Measurements from ENCODE around the gene DGAT2L6.

The DGAT2L6 gene

GRCh38 chrX:70138622-70139021 lies 38.7 kb upstream of the DGAT2L6 start:
- H3K9me3 ChIP-seq (ENCODE audit: insufficient read depth, low read length), result no peaks in the 10 kb centered on the region

GRCh38 chrX:70139736-70140135 lies 37.5 kb upstream of the DGAT2L6 start:
- no peaks in the 10 kb centered on the region for H3K36me3 ChIP-seq (ENCODE audit: low read length)
- H2AFZ ChIP-seq (ENCODE audit: low read depth, low read length, severe bottlenecking), result no peak overlapping the region
- H3K27ac ChIP-seq (ENCODE audit: low read depth, low read length), result no peak overlapping the region
- no peak overlapping the region for H3K4me2 ChIP-seq (ENCODE audit: low read depth, low read length, poor library complexity, severe bottlenecking)
- TF ChIP-seq CTCF (IDR thresholded peaks at IDR 0.05; ENCODE audit: insufficient read depth, low read length, poor library complexity, severe bottlenecking), result no peak
- TF ChIP-seq EZH2phosphoT487 (conservative IDR thresholded peaks at IDR 0.05; ENCODE audit: low read length), result no peak
- H3F3A ChIP-seq (ENCODE audit: insufficient read depth), result no peaks in the 10 kb centered on the region
- no peak overlapping the region for H3K4me3 ChIP-seq (ENCODE audit: insufficient read depth, low read length, poor library complexity, severe bottlenecking)
- H3K9me2 ChIP-seq (replicated peaks; ENCODE audit: insufficient read depth, low read length), result no peaks in the 10 kb centered on the region
- no peak overlapping the region for H3K9ac ChIP-seq (ENCODE audit: low read length)
- H3K79me2 ChIP-seq (ENCODE audit: insufficient read depth, low read length), result peaks cover 9% of the 10 kb centered on the region; the same call in 1 of the 2 replicates
- H3K27me3 ChIP-seq (ENCODE audit: low read length), result no peaks in the 10 kb centered on the region
- no peaks in the 10 kb centered on the region for H4K20me1 ChIP-seq (ENCODE audit: low read depth, low read length)
- H3K9me3 ChIP-seq (ENCODE audit: insufficient read depth, low read length), result no peaks in the 10 kb centered on the region

More at GRCh38 chrX:70138622-70139021, 38.7 kb upstream of the DGAT2L6 start:
- TF ChIP-seq CTCF (IDR thresholded peaks at IDR 0.05; ENCODE audit: insufficient read depth, low read length, poor library complexity, severe bottlenecking) (no peak), EZH2phosphoT487 (conservative IDR thresholded peaks at IDR 0.05; ENCODE audit: low read length) (no peak)
- no peaks in the 10 kb centered on the region for H3K36me3 ChIP-seq (ENCODE audit: low read length)
- no peak overlapping the region for H3K27ac ChIP-seq (ENCODE audit: low read depth, low read length)
- no peak overlapping the region for H3K4me3 ChIP-seq (ENCODE audit: insufficient read depth, low read length, poor library complexity, severe bottlenecking)
- no peak overlapping the region for H3K4me2 ChIP-seq (ENCODE audit: low read depth, low read length, poor library complexity, severe bottlenecking)
- no peaks in the 10 kb centered on the region for H3K27me3 ChIP-seq (ENCODE audit: low read length)
- no peaks in the 10 kb centered on the region for H3F3A ChIP-seq (ENCODE audit: insufficient read depth)
- H4K20me1 ChIP-seq (ENCODE audit: low read depth, low read length), result no peaks in the 10 kb centered on the region
- H2AFZ ChIP-seq (ENCODE audit: low read depth, low read length, severe bottlenecking), result no peak overlapping the region
- H3K9ac ChIP-seq (ENCODE audit: low read length), result no peak overlapping the region
- no peaks in the 10 kb centered on the region for H3K9me2 ChIP-seq (replicated peaks; ENCODE audit: insufficient read depth, low read length)
- peaks cover 18% of the 10 kb centered on the region for H3K79me2 ChIP-seq (ENCODE audit: insufficient read depth, low read length)

- Histone ChIP-seq H3K9me3 (ENCODE audit: insufficient read depth, low read length) (no peaks in the 10 kb centered on the region), H4K20me1 (ENCODE audit: low read depth, low read length) (no peaks in the 10 kb centered on the region), H2AFZ (ENCODE audit: low read depth, low read length, severe bottlenecking) (no peak overlapping the region), H3K36me3 (ENCODE audit: low read length) (no peaks in the 10 kb centered on the region), H3K27me3 (ENCODE audit: low read length) (no peaks in the 10 kb centered on the region), H3K9me2 (replicated peaks; ENCODE audit: insufficient read depth, low read length) (no peaks in the 10 kb centered on the region), H3K4me2 (ENCODE audit: low read depth, low read length, poor library complexity, severe bottlenecking) (no peak overlapping the region), H3K27ac (ENCODE audit: low read depth, low read length) (no peak overlapping the region), H3K79me2 (ENCODE audit: insufficient read depth, low read length) (no peaks in the 10 kb centered on the region), H3K4me3 (ENCODE audit: insufficient read depth, low read length, poor library complexity, severe bottlenecking) (no peak overlapping the region), H3F3A (ENCODE audit: insufficient read depth) (no peaks in the 10 kb centered on the region), H3K9ac (ENCODE audit: low read length) (no peak overlapping the region)
- no peak for TF ChIP-seq CTCF (IDR thresholded peaks at IDR 0.05; ENCODE audit: insufficient read depth, low read length, poor library complexity, severe bottlenecking)
- no peak for TF ChIP-seq EZH2phosphoT487 (conservative IDR thresholded peaks at IDR 0.05; ENCODE audit: low read length)
Observed at GRCh38 chrX:70141373-70141772, 35.9 kb upstream of the DGAT2L6 start.

Measured in SU-DHL-6 (cell line).